HepG2 (cell line): ENCODE measurements around the gene GPALPP1. TPM values are rescaled to one million over a fixed set of nuclear protein-coding genes. Genes with fewer than 3 reads are reported as not detected.

Experiments used
- ATAC-seq: fragments of 200-7000 bp; cut with Tn5 transposase; 3 replicates; pipeline ENCODE4 v1.9.1; 2020; ENCODE audit warnings: mild to moderate bottlenecking, moderate library complexity
- BruUV-seq: library from RNA; stranded (reverse); fragments of 400-500 nt; replicated peaks from 2 replicates; lab custom pipeline; 2021; lab: Mats Ljungman, UMichigan
- CTCF ChIA-PET: fragments of 300-600 bp; formaldehyde crosslinking; extraction: SDS; loops from one replicate; lab custom pipeline; 2021; ENCODE audit warnings: low total read pairs, inconsistent platforms, low intra/inter-chr PET ratio; lab: Yijun Ruan, JAX
- POLR2A ChIA-PET: fragments of 350-600 bp; sonication (Branson Sonifier 250); formaldehyde crosslinking; loops from one replicate; lab custom pipeline; 2020; ENCODE audit warnings: antibody characterized with exemption, inconsistent platforms; lab: Yijun Ruan, JAX
- DNase-seq: peaks from one replicate; pipeline ENCODE4 v3.0.0-alpha.2; 2015; ENCODE audit warnings: low spot score
- FAIRE-seq: peaks from 3 replicates; lab custom pipeline; 2011; peaks lifted over from hg19 to GRCh38; lab: Jason Lieb, UNC
- H2AFZ ChIP-seq: one replicate; pipeline ENCODE4 v1.6.1; 2011; ENCODE audit warnings: low read length, inconsistent platforms
- H3K27ac ChIP-seq: fragments of 300-600 bp; 3 replicates; pipeline ENCODE4 v1.8.0; 2011; ENCODE audit warnings: mixed run types, mild to moderate bottlenecking, mixed read lengths, low read length, inconsistent platforms; ENCODE audit not compliant: insufficient read depth; ENCODE audit errors: extremely low read length
- H3K27me3 ChIP-seq, 2 experiments: fragments of 200-600 bp in 1 of 2; 2 replicates in 1 of 2; 3 replicates in 1 of 2; pipeline versions ENCODE4 v1.6.0 to v1.8.0; 2011; ENCODE audit warnings: low read length in 2 of 2, mild to moderate bottlenecking in 2 of 2, moderate library complexity in 2 of 2, inconsistent platforms in 1 of 2; ENCODE audit not compliant: insufficient read depth in 2 of 2, control insufficient read depth in 1 of 2
- H3K36me3 ChIP-seq, 2 experiments: fragments of 200-600 bp in 1 of 2; replicated peaks in 1 of 2; 2 replicates in 1 of 2; 3 replicates in 1 of 2; pipeline versions ENCODE4 v1.5.1 to v1.8.0; 2011; ENCODE audit warnings: low read length in 2 of 2, inconsistent platforms in 1 of 2; ENCODE audit not compliant: insufficient read depth in 2 of 2, control insufficient read depth in 1 of 2
- H3K4me1 ChIP-seq: 2 replicates; pipeline ENCODE4 v1.5.1; 2012; ENCODE audit warnings: low read length, inconsistent platforms; ENCODE audit not compliant: insufficient read depth
- H3K4me2 ChIP-seq: 2 replicates; pipeline ENCODE4 v1.6.0; 2011; ENCODE audit warnings: low read depth, low read length, inconsistent platforms
- H3K4me3 ChIP-seq, 3 experiments: fragments of 200-600 bp in 1 of 3; sonication (generic), shearing (Covaris generic) in 1 of 3; replicated peaks in 1 of 3; 2 replicates each; pipeline ENCODE4 v1.5.1; 2011 to 2016; ENCODE audit warnings: low read length in 3 of 3, inconsistent platforms in 2 of 3, low read depth in 2 of 3, mild to moderate bottlenecking in 2 of 3, control low read depth in 1 of 3, mixed read lengths in 1 of 3; ENCODE audit not compliant: insufficient read depth in 1 of 3
- H3K79me2 ChIP-seq: one replicate; pipeline ENCODE4 v1.6.1; 2011; ENCODE audit warnings: low read length, inconsistent platforms; ENCODE audit not compliant: insufficient read depth
- H3K9ac ChIP-seq: 2 replicates; pipeline ENCODE4 v1.6.0; 2011; ENCODE audit warnings: mild to moderate bottlenecking, low read depth, low read length, inconsistent platforms; ENCODE audit not compliant: insufficient read depth
- H3K9me3 ChIP-seq: 2 replicates; pipeline ENCODE4 v1.5.1; 2012; ENCODE audit warnings: mild to moderate bottlenecking, low read length
- H4K20me1 ChIP-seq: 2 replicates; pipeline ENCODE4 v1.6.0; 2011; ENCODE audit warnings: inconsistent platforms, mild to moderate bottlenecking, low read length, moderate library complexity; ENCODE audit not compliant: insufficient read depth
- MAFF ChIP-seq: IDR thresholded peaks from 2 replicates; pipeline ENCODE4 v1.6.1; 2011; ENCODE audit warnings: low read depth, low read length, improper control_type of control experiment
- MAFK ChIP-seq, 2 experiments: IDR thresholded peaks in 1 of 2; conservative IDR thresholded peaks in 1 of 2; 2 replicates each; pipeline ENCODE4 v1.6.1; 2011; ENCODE audit warnings: improper control_type of control experiment in 2 of 2, low read length in 2 of 2
- MYNN ChIP-seq: sonication (generic); formaldehyde crosslinking; IDR thresholded peaks from 2 replicates; pipeline ENCODE4 v1.4.0; 2020; ENCODE audit warnings: mild to moderate bottlenecking, low read depth, missing genetic modification reagents
- PAWR ChIP-seq: sonication (generic); formaldehyde crosslinking; IDR thresholded peaks from 2 replicates; pipeline ENCODE4 v1.4.0; 2020; ENCODE audit warnings: missing genetic modification reagents, mild to moderate bottlenecking, borderline replicate concordance
- SKI ChIP-seq: fragments of 450-650 bp; IDR thresholded peaks from one replicate; pipeline ENCODE4 v1.6.1; 2018; ENCODE audit warnings: mild to moderate bottlenecking; ENCODE audit not compliant: partially characterized antibody
- ZBTB38 ChIP-seq: sonication (generic); formaldehyde crosslinking; IDR thresholded peaks from 2 replicates; pipeline ENCODE4 v1.5.1; 2020; ENCODE audit warnings: mild to moderate bottlenecking, missing genetic modification reagents
- ZNF17 ChIP-seq: sonication (generic); formaldehyde crosslinking; IDR thresholded peaks from 2 replicates; pipeline ENCODE4 v1.5.0; 2020; ENCODE audit warnings: mild to moderate bottlenecking, missing genetic modification reagents
- ZNF510 ChIP-seq: sonication (generic); formaldehyde crosslinking; IDR thresholded peaks from 2 replicates; pipeline ENCODE4 v1.4.0; 2020; ENCODE audit warnings: low read depth, mild to moderate bottlenecking, missing genetic modification reagents
- ZNF724P ChIP-seq: sonication (generic); formaldehyde crosslinking; IDR thresholded peaks from 2 replicates; pipeline ENCODE4 v1.8.0; 2022; ENCODE audit warnings: missing genetic modification reagents, borderline replicate concordance
- ZNF839 ChIP-seq: sonication (generic); formaldehyde crosslinking; IDR thresholded peaks from 2 replicates; pipeline ENCODE4 v1.4.0; 2020; ENCODE audit warnings: missing genetic modification reagents, mild to moderate bottlenecking, borderline replicate concordance
- WGBS: methylation state at CpG from one replicate; pipeline ENCODE4 v1.1.6; 2017; ENCODE audit warnings: low lambda C conversion rate; 5-methylcytosine and 5-hydroxymethylcytosine counted together
- in situ Hi-C: cut with HindIII; loops from 2 replicates; pipeline ENCODE4 v1.10.0; 2017; ENCODE audit warnings: low pct_unique_long_range_greater_than_20kb; ENCODE audit not compliant: extremely low pct_ligation_motif_present
- intact Hi-C: fragments of 100-400 bp; cut with micrococcal nuclease; formaldehyde crosslinking; loops from one replicate; pipeline ENCODE4 v1.10.0; 2022; ENCODE audit not compliant: unreplicated experiment
- polyA plus RNA-seq, 8 experiments: library from polyadenylated mRNA; depleted of rRNA in 3 of 8; stranded (reverse) in 7 of 8; unstranded in 1 of 8; fragments of >200 nt; fragmentation: Illumina TruSeq in 4 of 8; extraction: Trizol in 4 of 8; gene quantifications; 2 replicates each; pipeline versions ENCODE4 v1.2.1 to v1.2.3, GENCODE V29; 2011 to 2016; ENCODE audit warnings: low read depth in 4 of 8, missing spikeins in 1 of 8, mixed read lengths in 1 of 8; ENCODE audit not compliant: insufficient read depth in 1 of 8
- total RNA-seq, 5 experiments: library from RNA; depleted of rRNA; stranded (reverse); fragments of >200 nt; fragmentation: Illumina TruSeq; extraction: Trizol; gene quantifications; 2 replicates each; pipeline ENCODE4 v1.2.3, GENCODE V29; 2016; ENCODE audit warnings: low read depth in 1 of 5
- TF ChIP-seq, protein P1 (sequence below): sonication (generic); formaldehyde crosslinking; IDR thresholded peaks from 2 replicates; pipeline ENCODE4 v1.8.1; 2023; ENCODE audit warnings: missing genetic modification reagents, inconsistent platforms, borderline replicate concordance
- TF ChIP-seq, protein P2 (sequence below): fragments of 450-650 bp; IDR thresholded peaks from 2 replicates; pipeline ENCODE4 v1.6.1; 2016
- TF ChIP-seq, protein P3 (sequence below): sonication (generic); formaldehyde crosslinking; IDR thresholded peaks from 2 replicates; pipeline ENCODE4 v1.5.1; 2020; ENCODE audit warnings: missing genetic modification reagents, mild to moderate bottlenecking, borderline replicate concordance

GPALPP1 gene
- total and polyA plus RNA-seq, 2 of the 13 experiments (the other 11 are each of a cell fraction or from before 2014, with no cell fraction given), result 12.1 to 23.1 TPM

DNA sequence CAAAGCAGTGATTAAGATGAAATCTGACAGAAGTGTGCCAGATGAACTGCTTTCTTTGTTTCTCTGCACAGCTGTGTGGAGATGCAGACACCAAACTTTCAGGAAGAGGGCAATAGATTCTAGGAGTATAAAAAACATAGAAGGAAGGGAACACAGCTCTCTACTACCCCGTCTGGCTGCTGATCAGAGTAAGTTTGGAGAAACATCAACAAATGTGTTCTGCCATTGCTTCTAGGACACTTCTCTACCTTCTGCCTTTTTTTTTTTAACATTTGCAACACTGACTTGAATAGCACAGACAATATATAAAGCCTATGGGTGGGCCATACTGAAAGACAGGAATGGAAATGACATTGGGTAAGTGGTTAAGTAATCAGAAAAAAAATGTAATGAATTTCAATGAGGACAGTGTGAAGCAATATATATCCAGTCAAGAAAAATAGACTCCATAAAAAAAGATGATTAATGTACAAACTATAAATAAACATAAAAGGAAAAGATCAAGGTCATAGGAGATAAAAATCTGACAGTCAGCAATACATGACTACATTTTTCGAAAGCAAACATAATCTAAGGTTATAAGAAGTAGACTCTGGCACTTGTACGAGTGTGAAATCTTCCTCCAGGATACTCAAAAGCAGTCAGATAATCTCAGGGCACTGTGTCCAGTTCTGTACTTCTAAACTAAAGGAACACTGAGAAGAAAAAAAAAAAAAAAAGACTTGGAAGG, 21.5 kb upstream of the GPALPP1 start:
- whole genome bisulfite sequencing, result 89% methylated on average over 3 of the region's 3 CpGs
- ChIA-PET POLR2A (no interaction called here), CTCF (no interaction called here)
- DNase-seq (no peak), FAIRE-seq (no peak), ATAC-seq (no peak)
- intact Hi-C loops, result no loop called here
- peaks cover 7% of the 10 kb centered on the region for H3K4me1 ChIP-seq
- H4K20me1 ChIP-seq, result peaks cover 6% of the 10 kb centered on the region; the same call in 1 of the 2 replicates
- peaks cover 10 to 56% of the 10 kb centered on the region in 2 experiments for H3K36me3 ChIP-seq
- no TSS peak for BruUV-seq
- TF ChIP-seq, protein P1, sequence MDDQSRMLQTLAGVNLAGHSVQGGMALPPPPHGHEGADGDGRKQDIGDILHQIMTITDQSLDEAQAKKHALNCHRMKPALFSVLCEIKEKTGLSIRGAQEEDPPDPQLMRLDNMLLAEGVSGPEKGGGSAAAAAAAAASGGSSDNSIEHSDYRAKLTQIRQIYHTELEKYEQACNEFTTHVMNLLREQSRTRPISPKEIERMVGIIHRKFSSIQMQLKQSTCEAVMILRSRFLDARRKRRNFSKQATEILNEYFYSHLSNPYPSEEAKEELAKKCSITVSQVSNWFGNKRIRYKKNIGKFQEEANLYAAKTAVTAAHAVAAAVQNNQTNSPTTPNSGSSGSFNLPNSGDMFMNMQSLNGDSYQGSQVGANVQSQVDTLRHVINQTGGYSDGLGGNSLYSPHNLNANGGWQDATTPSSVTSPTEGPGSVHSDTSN (CRISPR knock-in tag), result no peak
- TF ChIP-seq ZNF510 (CRISPR knock-in tag) (no peak), MAFF (peak; percentile 26; the same call in 1 of the 2 replicates), MAFK (conservative IDR thresholded peaks at IDR 0.05 in 1 of 2, IDR thresholded peaks at IDR 0.05 in 1 of 2; ENCODE audit: low read length in 2 of 2) (peak; percentile 32 to 43; a peak in 2 of 4 replicates)
- no peaks in the 10 kb centered on the region for H3K9me3 ChIP-seq
- no peak overlapping the region for H3K9ac ChIP-seq
- in situ Hi-C loops, result loop anchor here (10.0 to 25.0 kb wide), 2 partner anchors 483 to 1056 kb away; no protein-coding TSS in a partner anchor
- H3K4me2 ChIP-seq, result no peak overlapping the region
- H3K27me3 ChIP-seq, result no peaks in the 10 kb centered on the region
- no peak overlapping the region for H3K4me3 ChIP-seq
- H3K27ac ChIP-seq, result no peak overlapping the region
- H3K79me2 ChIP-seq, result peaks cover 4% of the 10 kb centered on the region
- H2AFZ ChIP-seq, result no peak overlapping the region

DNA sequence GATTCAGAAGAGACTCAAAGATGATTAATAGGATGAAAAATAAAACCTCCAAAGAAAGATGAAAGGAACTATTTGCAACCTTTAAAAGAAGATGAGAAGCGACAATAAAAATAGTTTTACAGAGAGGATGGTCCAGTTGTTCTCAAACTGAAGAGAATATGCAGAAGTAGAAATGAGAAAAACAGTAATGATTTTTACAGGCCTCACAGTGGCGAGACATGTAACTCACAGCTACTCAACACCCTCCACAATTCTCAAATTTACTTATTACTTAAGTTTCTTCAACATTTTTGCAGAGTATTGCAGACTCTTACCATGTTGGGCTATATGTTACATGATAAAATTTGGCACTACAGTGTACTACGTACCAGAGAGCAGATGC, 20.9 kb upstream of the GPALPP1 start:
- H3K4me1 ChIP-seq, result peaks cover 12% of the 10 kb centered on the region
- no TSS peak for BruUV-seq
- FAIRE-seq, result no peak
- CTCF ChIA-PET, result no interaction called here
- H3K4me3 ChIP-seq, result no peak overlapping the region
- no peak overlapping the region for H3K9ac ChIP-seq
- no peak overlapping the region for H3K27ac ChIP-seq
- H3K27me3 ChIP-seq, result no peaks in the 10 kb centered on the region
- H2AFZ ChIP-seq, result no peak overlapping the region
- 99% methylated on average over 3 of the region's 3 CpGs for WGBS
- DNase-seq, result no peak
- H4K20me1 ChIP-seq, result peaks cover 6% of the 10 kb centered on the region; the same call in 1 of the 2 replicates
- no peaks in the 10 kb centered on the region for H3K9me3 ChIP-seq
- POLR2A ChIA-PET, result no interaction called here
- intact Hi-C loops, result no loop called here
- in situ Hi-C loops, result loop anchor here (10.0 to 25.0 kb wide), 2 partner anchors 484 to 1056 kb away; no protein-coding TSS in a partner anchor
- H3K79me2 ChIP-seq, result peaks cover 5% of the 10 kb centered on the region
- peaks cover 10 to 53% of the 10 kb centered on the region in 2 experiments for H3K36me3 ChIP-seq
- no peak for ATAC-seq
- H3K4me2 ChIP-seq, result no peak overlapping the region
- TF ChIP-seq ZNF17 (CRISPR knock-in tag) (no peak), ZBTB38 (CRISPR knock-in tag) (no peak), ZNF724P (CRISPR knock-in tag) (no peak), PAWR (CRISPR knock-in tag) (no peak), MYNN (CRISPR knock-in tag) (no peak), SKI (no peak), ZNF839 (CRISPR knock-in tag) (no peak)
- TF ChIP-seq, protein P2, sequence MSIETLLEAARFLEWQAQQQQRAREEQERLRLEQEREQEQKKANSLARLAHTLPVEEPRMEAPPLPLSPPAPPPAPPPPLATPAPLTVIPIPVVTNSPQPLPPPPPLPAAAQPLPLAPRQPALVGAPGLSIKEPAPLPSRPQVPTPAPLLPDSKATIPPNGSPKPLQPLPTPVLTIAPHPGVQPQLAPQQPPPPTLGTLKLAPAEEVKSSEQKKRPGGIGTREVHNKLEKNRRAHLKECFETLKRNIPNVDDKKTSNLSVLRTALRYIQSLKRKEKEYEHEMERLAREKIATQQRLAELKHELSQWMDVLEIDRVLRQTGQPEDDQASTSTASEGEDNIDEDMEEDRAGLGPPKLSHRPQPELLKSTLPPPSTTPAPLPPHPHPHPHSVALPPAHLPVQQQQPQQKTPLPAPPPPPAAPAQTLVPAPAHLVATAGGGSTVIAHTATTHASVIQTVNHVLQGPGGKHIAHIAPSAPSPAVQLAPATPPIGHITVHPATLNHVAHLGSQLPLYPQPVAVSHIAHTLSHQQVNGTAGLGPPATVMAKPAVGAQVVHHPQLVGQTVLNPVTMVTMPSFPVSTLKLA, result no peak
- TF ChIP-seq, protein P3, sequence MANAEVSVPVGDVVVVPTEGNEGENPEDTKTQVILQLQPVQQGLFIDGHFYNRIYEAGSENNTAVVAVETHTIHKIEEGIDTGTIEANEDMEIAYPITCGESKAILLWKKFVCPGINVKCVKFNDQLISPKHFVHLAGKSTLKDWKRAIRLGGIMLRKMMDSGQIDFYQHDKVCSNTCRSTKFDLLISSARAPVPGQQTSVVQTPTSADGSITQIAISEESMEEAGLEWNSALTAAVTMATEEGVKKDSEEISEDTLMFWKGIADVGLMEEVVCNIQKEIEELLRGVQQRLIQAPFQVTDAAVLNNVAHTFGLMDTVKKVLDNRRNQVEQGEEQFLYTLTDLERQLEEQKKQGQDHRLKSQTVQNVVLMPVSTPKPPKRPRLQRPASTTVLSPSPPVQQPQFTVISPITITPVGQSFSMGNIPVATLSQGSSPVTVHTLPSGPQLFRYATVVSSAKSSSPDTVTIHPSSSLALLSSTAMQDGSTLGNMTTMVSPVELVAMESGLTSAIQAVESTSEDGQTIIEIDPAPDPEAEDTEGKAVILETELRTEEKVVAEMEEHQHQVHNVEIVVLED, result no peak
